Astrocyte (in vitro differentiated cells and primary cell): ENCODE results near the gene MAP2K7.

ENCODE experiments used
- EZH2 ChIP-seq: IDR thresholded peaks from 2 replicates; pipeline ENCODE4 v1.6.1; 2012; ENCODE audit warnings: mild to moderate bottlenecking, low read length, inconsistent platforms; ENCODE audit not compliant: insufficient read depth
- TF ChIP-seq, protein P1 (sequence below): IDR thresholded peaks from 2 replicates; pipeline ENCODE4 v1.5.1; 2011; ENCODE audit warnings: low read depth, mild to moderate bottlenecking, inconsistent platforms, low read length, moderate library complexity; ENCODE audit not compliant: insufficient read depth

DNA sequence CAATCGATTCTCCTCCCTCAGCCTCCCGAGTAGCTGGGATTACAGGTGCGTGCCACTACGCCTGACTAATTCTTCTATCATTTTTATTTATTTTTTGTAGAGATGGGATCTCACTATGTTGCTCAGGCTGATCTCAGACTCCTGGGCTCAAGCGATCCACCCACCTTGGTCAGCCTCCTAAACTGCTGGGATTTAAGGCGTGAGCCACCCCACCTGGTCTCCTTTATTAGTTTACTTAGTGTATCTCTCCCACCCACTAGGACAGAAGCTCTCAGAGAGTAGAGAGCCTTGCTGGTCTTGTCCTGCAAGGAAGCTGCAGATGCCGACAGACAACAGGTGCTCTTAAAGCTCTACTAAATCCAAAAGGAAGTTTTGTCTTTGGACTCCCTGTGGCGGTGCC, 17.9 kb upstream of the MAP2K7 start:
- TF ChIP-seq, protein P1, sequence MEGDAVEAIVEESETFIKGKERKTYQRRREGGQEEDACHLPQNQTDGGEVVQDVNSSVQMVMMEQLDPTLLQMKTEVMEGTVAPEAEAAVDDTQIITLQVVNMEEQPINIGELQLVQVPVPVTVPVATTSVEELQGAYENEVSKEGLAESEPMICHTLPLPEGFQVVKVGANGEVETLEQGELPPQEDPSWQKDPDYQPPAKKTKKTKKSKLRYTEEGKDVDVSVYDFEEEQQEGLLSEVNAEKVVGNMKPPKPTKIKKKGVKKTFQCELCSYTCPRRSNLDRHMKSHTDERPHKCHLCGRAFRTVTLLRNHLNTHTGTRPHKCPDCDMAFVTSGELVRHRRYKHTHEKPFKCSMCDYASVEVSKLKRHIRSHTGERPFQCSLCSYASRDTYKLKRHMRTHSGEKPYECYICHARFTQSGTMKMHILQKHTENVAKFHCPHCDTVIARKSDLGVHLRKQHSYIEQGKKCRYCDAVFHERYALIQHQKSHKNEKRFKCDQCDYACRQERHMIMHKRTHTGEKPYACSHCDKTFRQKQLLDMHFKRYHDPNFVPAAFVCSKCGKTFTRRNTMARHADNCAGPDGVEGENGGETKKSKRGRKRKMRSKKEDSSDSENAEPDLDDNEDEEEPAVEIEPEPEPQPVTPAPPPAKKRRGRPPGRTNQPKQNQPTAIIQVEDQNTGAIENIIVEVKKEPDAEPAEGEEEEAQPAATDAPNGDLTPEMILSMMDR = no peak
- no peak for TF ChIP-seq EZH2
